A549 treated with DMSO at 1 μM for 4 hours (cell line): ENCODE measurements around the gene SYMPK. TPM values are rescaled to one million over a fixed set of nuclear protein-coding genes. Genes with fewer than 3 reads are reported as not detected.

ENCODE experiments used
- total RNA-seq: library from RNA; stranded (reverse); fragments of 200-300 nt; extraction: Qiagen RNA extraction; gene quantifications from 5 replicates; pipeline ENCODE4 v1.2.3, GENCODE V29; 2022; ENCODE audit warnings: low read depth

Gene SYMPK
- 58.7 to 84.9 TPM (median 75.0 TPM) in 5 replicates for total RNA-seq

GRCh38 chr19:45862564-45863334 is at the start of gene SYMPK:
TSS of gene SYMPK (minus strand) at chr19:45863147. CDS start at chr19:45854495, 8,652 bp downstream.

GRCh38 chr19:45901912-45902650 is 39.1 kb upstream of the SYMPK start, which contains the start of gene MYPOP:
TSS of gene MYPOP (minus strand) at chr19:45902613. CDS start at chr19:45901773, 840 bp downstream.

GRCh38 chr19:45885556-45886426 is 22.8 kb upstream of the SYMPK start, which contains the start of gene IRF2BP1:
TSS of gene IRF2BP1 (minus strand) at chr19:45886141. CDS start at chr19:45885774, 367 bp downstream.

GRCh38 chr19:45863840-45864628 is 1.1 kb upstream of the SYMPK start, which contains the start of gene FOXA3:
TSS of gene FOXA3 (plus strand) at chr19:45864326. CDS start at chr19:45864457, 131 bp downstream.

GRCh38 chr19:45814851-45815480 is 48.0 kb downstream of the SYMPK start, which contains the start of gene RSPH6A:
TSS of gene RSPH6A (minus strand) at chr19:45815308. CDS start at chr19:45815176, 132 bp downstream.

GRCh38 chr19:45792470-45793177 is 70.3 kb downstream of the SYMPK start, which contains the start of gene DMWD:
TSS of gene DMWD (minus strand) at chr19:45792845. CDS start at chr19:45792756, 89 bp downstream.

GRCh38 chr19:45782162-45782691 is 80.7 kb downstream of the SYMPK start, which contains the start of gene DMPK:
TSS of gene DMPK (minus strand) at chr19:45782490. CDS start at chr19:45782352, 138 bp downstream.

GRCh38 chr19:45768984-45769782 is 93.8 kb downstream of the SYMPK start, which contains the start of gene SIX5:
TSS of gene SIX5 (minus strand) at chr19:45769252. CDS start at chr19:45768844, 408 bp downstream.

Other genes starting within 250 kb of the SYMPK start
- gene EML2, start 223.8 kb downstream of the SYMPK start, total RNA-seq: 20.5 to 26.3 TPM (median 23.3 TPM) in 5 replicates
- 2.2 to 3.4 TPM (median 2.9 TPM) in 5 replicates for gene GIPR, start 194.9 kb downstream of the SYMPK start, total RNA-seq
- 748 to 924 TPM (median 768 TPM) in 5 replicates for gene SNRPD2, start 171.2 kb downstream of the SYMPK start, total RNA-seq
- 8.4 to 10.0 TPM (median 9.2 TPM) in 5 replicates for gene QPCTL, start 170.5 kb downstream of the SYMPK start, total RNA-seq
- gene FBXO46, start 132.3 kb downstream of the SYMPK start, total RNA-seq: 9.4 to 12.7 TPM (median 10.2 TPM) in 5 replicates
- gene MEIOSIN, start 129.7 kb downstream of the SYMPK start, total RNA-seq: 0.06 to 0.07 TPM (median 0.07 TPM) in 3 of 5 replicates, not detected in the others
- gene SIX5, start 93.9 kb downstream of the SYMPK start, total RNA-seq: 19.5 to 36.3 TPM (median 30.2 TPM) in 5 replicates
- gene DMPK, start 80.7 kb downstream of the SYMPK start, total RNA-seq: 41.5 to 59.1 TPM (median 51.1 TPM) in 5 replicates
- gene DMWD, start 70.3 kb downstream of the SYMPK start, total RNA-seq: 27.0 to 40.1 TPM (median 36.3 TPM) in 5 replicates
- 0.03 TPM in 1 of 5 replicates, not detected in the others for gene RSPH6A, start 47.8 kb downstream of the SYMPK start, total RNA-seq
- gene FOXA3, start 1.2 kb upstream of the SYMPK start, total RNA-seq: 0.54 to 1.1 TPM (median 1.0 TPM) in 5 replicates
- gene IRF2BP1, start 23.0 kb upstream of the SYMPK start, total RNA-seq: 22.0 to 39.1 TPM (median 34.5 TPM) in 5 replicates
- 5.3 to 10.7 TPM (median 9.4 TPM) in 5 replicates for gene MYPOP, start 39.5 kb upstream of the SYMPK start, total RNA-seq
- gene NANOS2, start 51.6 kb upstream of the SYMPK start, total RNA-seq: not detected in 5 replicates
- 0.08 to 0.13 TPM (median 0.12 TPM) in 5 replicates for gene NOVA2, start 110.7 kb upstream of the SYMPK start, total RNA-seq
- gene CCDC61, start 132.3 kb upstream of the SYMPK start, total RNA-seq: 4.3 to 5.6 TPM (median 4.8 TPM) in 5 replicates
- not detected in 5 replicates for gene PGLYRP1, start 159.9 kb upstream of the SYMPK start, total RNA-seq
- gene IGFL4, start 177.9 kb upstream of the SYMPK start, total RNA-seq: 0.30 to 0.87 TPM (median 0.66 TPM) in 5 replicates